ENCODE data around the gene KRTAP13-3.

- no peak for TF ChIP-seq CTCF (IDR thresholded peaks at IDR 0.05; ENCODE audit: borderline replicate concordance, extremely low read depth, low read length, poor library complexity, severe bottlenecking)
- no peak for TF ChIP-seq EZH2 (IDR thresholded peaks at IDR 0.05; ENCODE audit: borderline replicate concordance, low read depth, low read length, severe bottlenecking)
Measured at GRCh38 chr21:30443226-30443625, 17.5 kb upstream of the KRTAP13-3 start.

All from DND-41 (cell line).